Heart left ventricle (tissue), 13 donors: ENCODE results near the gene MRE11.

Source experiments
- CTCF ChIP-seq, 12 donors: fragments of 200-600 bp; sonication (generic) in 4 of 12; IDR thresholded peaks; one replicate each; pipeline versions ENCODE4 v1.5.0 to v1.8.0; 2018 to 2022; ENCODE audit warnings: antibody characterized with exemption in 12 of 12, mild to moderate bottlenecking in 5 of 12
- POLR2A ChIP-seq, 2 donors: fragments of 450-650 bp; IDR thresholded peaks; one replicate each; pipeline ENCODE4 v1.6.1; 2017; ENCODE audit warnings: antibody characterized with exemption in 2 of 2, mild to moderate bottlenecking in 2 of 2, moderate library complexity in 2 of 2
- donor health status: ischemic (EF 13 %, LVEDD 7.1; RV severe dilation, severe dysfunction).
- donor health status: DM: no; HTN: yes; CAD: no.
- donor health status: DM: no; HTN: no; CAD: no.
- donor health status: ischemic (EF 25% LVEDD 6.9; RV normal size, moderate dysfunction).
- donor health status: ischemic (EF 25% LVEDD 5.7; RV mildly dilated, moderate dysfunction).
- donor health status: ischemic (EF 35%, LVEDD 5.7; RV mildly dilated, moderate dysfunction).
- donor health status: nonischemic (EF 11% LVEDD 7.7; RV severe dilation, severe dysfunction).
- donor health status: DM: yes; HTN: yes; CAD: no.
- donor health status: PGD.
- donor health status: ischemic (EF 29% LVEDD 5.4; RV normal size, mild dysfunction).
- donor health status: nonischemic (EF 23%, LVEDD 6.1; RV moderate dilation, normal function).

GRCh38 chr11:94500181-94500580 lies 6.5 kb upstream of the MRE11 start:
- no peak for TF ChIP-seq CTCF (IDR thresholded peaks at IDR 0.05)
- TF ChIP-seq POLR2A (IDR thresholded peaks at IDR 0.05): no peak
